Adrenal gland (tissue), 5 donors: ENCODE data around the gene IGHMBP2.

Source experiments
- CTCF ChIP-seq, 6 experiments: fragments of 450-650 bp in 4 of 6; fragments of 200-600 bp in 2 of 6; sonication (generic) in 1 of 6; IDR thresholded peaks; 1 replicate in 5 of 6; 2 replicates in 1 of 6; pipeline versions ENCODE4 v1.5.1 to v1.8.0; 2016 to 2021; ENCODE audit warnings: antibody characterized with exemption in 6 of 6, mild to moderate bottlenecking in 2 of 6, moderate library complexity in 1 of 6
- POLR2A ChIP-seq, 2 donors: fragments of 450-650 bp; IDR thresholded peaks; one replicate each; pipeline ENCODE4 v1.6.1; 2017; ENCODE audit warnings: antibody characterized with exemption in 2 of 2, mild to moderate bottlenecking in 2 of 2, moderate library complexity in 1 of 2
- donor health status: DM: no; HTN: no; CAD: no.

GRCh38 chr11:68911731-68912130, 8.0 kb downstream of the IGHMBP2 start:
- TF ChIP-seq POLR2A (IDR thresholded peaks at IDR 0.05) (no peak), CTCF (IDR thresholded peaks at IDR 0.05) (no peak)
